Measurements from ENCODE around the gene ABI3. TPM values are rescaled to one million over a fixed set of nuclear protein-coding genes. Genes with fewer than 3 reads are reported as not detected.

Gene ABI3
- polyA plus RNA-seq, 1 donor from 2014 or later: not detected

DNA sequence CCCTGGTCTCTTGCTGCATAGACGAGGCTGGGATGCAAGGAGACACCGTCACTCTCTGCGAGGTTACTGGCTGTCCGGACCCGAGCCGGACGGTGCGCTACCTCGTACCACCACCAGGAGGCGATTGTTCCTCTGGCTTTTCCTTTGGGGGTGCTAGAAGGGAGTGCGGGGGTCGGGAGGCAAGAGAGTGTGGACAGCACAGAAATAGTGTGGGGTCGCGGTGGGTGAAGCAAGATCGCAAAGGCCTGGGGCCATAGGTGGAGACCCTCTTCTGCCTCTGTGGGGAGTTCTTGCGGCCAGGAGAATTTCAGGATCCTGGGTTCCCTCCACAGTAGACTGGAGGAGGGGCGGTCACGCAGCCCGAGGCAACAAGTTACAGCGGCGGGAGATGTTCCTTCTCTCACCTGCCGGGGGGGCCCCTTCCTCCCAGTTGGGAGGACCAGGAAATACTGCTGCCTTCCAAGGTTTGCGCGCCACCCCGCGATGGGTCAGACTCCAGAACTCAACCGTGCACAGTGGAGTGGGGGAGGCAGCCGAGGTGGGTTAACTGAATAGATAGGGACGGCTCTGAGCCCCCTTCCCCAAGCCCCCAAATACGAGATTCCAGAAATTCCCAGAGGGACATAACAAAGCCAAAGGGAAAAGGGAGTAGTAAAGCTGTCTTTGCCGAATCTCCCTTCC lies 13.2 kb downstream of the ABI3 start:
- H3K9me3 ChIP-seq (ENCODE audit: low read length): no peaks in the 10 kb centered on the region
- no peaks in the 10 kb centered on the region for H3K36me3 ChIP-seq (ENCODE audit: insufficient read depth, low read length)
- no peak overlapping the region for H3K9ac ChIP-seq (ENCODE audit: low read length)
- H3K27ac ChIP-seq (ENCODE audit: low read length): no peak overlapping the region
- H3K4me2 ChIP-seq (ENCODE audit: low read length): no peak overlapping the region
- H3K9me2 ChIP-seq (ENCODE audit: insufficient read depth, low read length): no peaks in the 10 kb centered on the region
- peak overlapping the region; percentile 56 for H3K4me3 ChIP-seq (ENCODE audit: low read length)
- TF ChIP-seq SMC3 (conservative IDR thresholded peaks at IDR 0.05; ENCODE audit: poor library complexity) (peak; percentile 53), RAD21 (conservative IDR thresholded peaks at IDR 0.05) (peak; percentile 38), POLR2AphosphoS5 (IDR thresholded peaks at IDR 0.05) (no peak)
- TF ChIP-seq, protein P1, sequence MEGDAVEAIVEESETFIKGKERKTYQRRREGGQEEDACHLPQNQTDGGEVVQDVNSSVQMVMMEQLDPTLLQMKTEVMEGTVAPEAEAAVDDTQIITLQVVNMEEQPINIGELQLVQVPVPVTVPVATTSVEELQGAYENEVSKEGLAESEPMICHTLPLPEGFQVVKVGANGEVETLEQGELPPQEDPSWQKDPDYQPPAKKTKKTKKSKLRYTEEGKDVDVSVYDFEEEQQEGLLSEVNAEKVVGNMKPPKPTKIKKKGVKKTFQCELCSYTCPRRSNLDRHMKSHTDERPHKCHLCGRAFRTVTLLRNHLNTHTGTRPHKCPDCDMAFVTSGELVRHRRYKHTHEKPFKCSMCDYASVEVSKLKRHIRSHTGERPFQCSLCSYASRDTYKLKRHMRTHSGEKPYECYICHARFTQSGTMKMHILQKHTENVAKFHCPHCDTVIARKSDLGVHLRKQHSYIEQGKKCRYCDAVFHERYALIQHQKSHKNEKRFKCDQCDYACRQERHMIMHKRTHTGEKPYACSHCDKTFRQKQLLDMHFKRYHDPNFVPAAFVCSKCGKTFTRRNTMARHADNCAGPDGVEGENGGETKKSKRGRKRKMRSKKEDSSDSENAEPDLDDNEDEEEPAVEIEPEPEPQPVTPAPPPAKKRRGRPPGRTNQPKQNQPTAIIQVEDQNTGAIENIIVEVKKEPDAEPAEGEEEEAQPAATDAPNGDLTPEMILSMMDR (IDR thresholded peaks at IDR 0.05; ENCODE audit: poor library complexity, severe bottlenecking): peak; percentile 66
- no peaks in the 10 kb centered on the region for H3K79me2 ChIP-seq (replicated peaks; ENCODE audit: insufficient read depth, low read length)
- no peaks in the 10 kb centered on the region for H3F3A ChIP-seq (ENCODE audit: insufficient read depth, low read length, poor library complexity, severe bottlenecking)
- H2AFZ ChIP-seq (ENCODE audit: low read depth, low read length): no peak overlapping the region
- H3K27me3 ChIP-seq (ENCODE audit: insufficient read depth, low read depth, low read length): peaks cover 66% of the 10 kb centered on the region
- no peaks in the 10 kb centered on the region for H4K20me1 ChIP-seq (ENCODE audit: insufficient read depth)

DNA sequence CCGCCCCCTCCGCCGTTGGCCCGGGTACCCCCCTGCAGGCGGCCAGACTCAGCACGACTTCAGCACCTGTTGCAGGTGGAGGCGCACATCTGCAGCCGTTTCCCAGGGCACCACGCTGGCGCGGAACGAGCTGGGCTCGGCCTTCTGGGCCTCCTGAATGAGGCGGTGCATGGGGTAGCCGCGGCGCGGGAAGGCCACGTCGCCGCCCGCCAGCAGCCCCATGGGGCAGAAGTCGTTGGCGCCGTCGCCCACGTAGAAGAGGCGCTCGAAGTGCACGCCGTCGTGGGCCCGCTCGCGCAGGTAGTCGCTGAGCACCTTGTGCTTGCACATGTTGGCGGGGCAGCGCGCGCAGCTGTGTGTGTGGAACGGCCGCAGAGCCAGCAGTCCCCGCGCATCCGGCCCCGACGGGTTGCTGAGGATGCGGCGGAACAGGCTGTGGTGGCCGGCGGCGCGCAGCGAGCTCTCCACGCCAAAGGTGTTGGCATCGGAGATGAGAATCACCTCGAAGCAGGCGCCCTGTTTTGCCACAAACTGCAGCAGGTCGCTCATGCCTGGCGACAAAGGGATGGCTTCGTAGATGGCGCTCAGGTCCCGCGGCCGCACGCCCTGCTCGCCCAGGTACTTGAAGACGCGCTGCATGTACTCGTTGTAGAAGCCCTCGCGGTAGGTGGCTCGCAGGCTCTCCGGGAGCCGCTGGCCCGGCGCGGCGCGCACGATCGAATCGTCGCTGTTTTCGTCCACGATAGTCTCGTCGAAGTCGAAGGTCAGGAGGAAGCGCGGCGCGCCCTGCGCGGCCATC lies 13.9 kb downstream of the ABI3 start:
- Histone ChIP-seq H3K9me3 (ENCODE audit: low read length) (no peaks in the 10 kb centered on the region), H3K9me2 (ENCODE audit: insufficient read depth, low read length) (no peaks in the 10 kb centered on the region), H3K4me3 (ENCODE audit: low read length) (peak overlapping the region; percentile 56), H3F3A (ENCODE audit: insufficient read depth, low read length, poor library complexity, severe bottlenecking) (no peaks in the 10 kb centered on the region), H3K27ac (ENCODE audit: low read length) (no peak overlapping the region), H3K36me3 (ENCODE audit: insufficient read depth, low read length) (no peaks in the 10 kb centered on the region), H3K4me2 (ENCODE audit: low read length) (no peak overlapping the region), H3K27me3 (ENCODE audit: insufficient read depth, low read depth, low read length) (peaks cover 74% of the 10 kb centered on the region), H3K79me2 (replicated peaks; ENCODE audit: insufficient read depth, low read length) (no peaks in the 10 kb centered on the region), H2AFZ (ENCODE audit: low read depth, low read length) (no peak overlapping the region), H3K9ac (ENCODE audit: low read length) (no peak overlapping the region), H4K20me1 (ENCODE audit: insufficient read depth) (no peaks in the 10 kb centered on the region)
- TF ChIP-seq, protein P1 (IDR thresholded peaks at IDR 0.05; ENCODE audit: poor library complexity, severe bottlenecking): no peak
- TF ChIP-seq, protein P2, sequence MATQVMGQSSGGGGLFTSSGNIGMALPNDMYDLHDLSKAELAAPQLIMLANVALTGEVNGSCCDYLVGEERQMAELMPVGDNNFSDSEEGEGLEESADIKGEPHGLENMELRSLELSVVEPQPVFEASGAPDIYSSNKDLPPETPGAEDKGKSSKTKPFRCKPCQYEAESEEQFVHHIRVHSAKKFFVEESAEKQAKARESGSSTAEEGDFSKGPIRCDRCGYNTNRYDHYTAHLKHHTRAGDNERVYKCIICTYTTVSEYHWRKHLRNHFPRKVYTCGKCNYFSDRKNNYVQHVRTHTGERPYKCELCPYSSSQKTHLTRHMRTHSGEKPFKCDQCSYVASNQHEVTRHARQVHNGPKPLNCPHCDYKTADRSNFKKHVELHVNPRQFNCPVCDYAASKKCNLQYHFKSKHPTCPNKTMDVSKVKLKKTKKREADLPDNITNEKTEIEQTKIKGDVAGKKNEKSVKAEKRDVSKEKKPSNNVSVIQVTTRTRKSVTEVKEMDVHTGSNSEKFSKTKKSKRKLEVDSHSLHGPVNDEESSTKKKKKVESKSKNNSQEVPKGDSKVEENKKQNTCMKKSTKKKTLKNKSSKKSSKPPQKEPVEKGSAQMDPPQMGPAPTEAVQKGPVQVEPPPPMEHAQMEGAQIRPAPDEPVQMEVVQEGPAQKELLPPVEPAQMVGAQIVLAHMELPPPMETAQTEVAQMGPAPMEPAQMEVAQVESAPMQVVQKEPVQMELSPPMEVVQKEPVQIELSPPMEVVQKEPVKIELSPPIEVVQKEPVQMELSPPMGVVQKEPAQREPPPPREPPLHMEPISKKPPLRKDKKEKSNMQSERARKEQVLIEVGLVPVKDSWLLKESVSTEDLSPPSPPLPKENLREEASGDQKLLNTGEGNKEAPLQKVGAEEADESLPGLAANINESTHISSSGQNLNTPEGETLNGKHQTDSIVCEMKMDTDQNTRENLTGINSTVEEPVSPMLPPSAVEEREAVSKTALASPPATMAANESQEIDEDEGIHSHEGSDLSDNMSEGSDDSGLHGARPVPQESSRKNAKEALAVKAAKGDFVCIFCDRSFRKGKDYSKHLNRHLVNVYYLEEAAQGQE (IDR thresholded peaks at IDR 0.05; ENCODE audit: borderline replicate concordance): no peak
- TF ChIP-seq EZH2 (IDR thresholded peaks at IDR 0.05; ENCODE audit: borderline replicate concordance, insufficient read depth, low read length, poor library complexity, severe bottlenecking): peak; percentile 71
